Mucosa of rectum (tissue), 2 donors: ENCODE results near the gene TRDN.
"Not testable (repeated sequence)": the region's sequence is repeated elsewhere in the genome, so short reads cannot be mapped to it uniquely, and the experiment has no call there.

Experiments
- H3K27ac ChIP-seq, 2 donors: one replicate each; pipeline ENCODE4 v1.7.0; 2013; ENCODE audit warnings: inconsistent platforms in 2 of 2, low read depth in 2 of 2, low read length in 2 of 2
- H3K27me3 ChIP-seq, 2 donors: one replicate each; pipeline ENCODE4 v1.7.0; 2013; ENCODE audit warnings: low read length in 2 of 2; ENCODE audit not compliant: control insufficient read depth in 2 of 2, insufficient read depth in 2 of 2
- H3K36me3 ChIP-seq, 2 donors: one replicate each; pipeline ENCODE4 v1.7.0; 2013; ENCODE audit warnings: low read length in 2 of 2; ENCODE audit not compliant: control insufficient read depth in 2 of 2, insufficient read depth in 2 of 2
- H3K4me1 ChIP-seq, 2 donors: one replicate each; pipeline ENCODE4 v1.7.0; 2013; ENCODE audit warnings: low read length in 2 of 2, mild to moderate bottlenecking in 1 of 2; ENCODE audit not compliant: control insufficient read depth in 2 of 2, insufficient read depth in 2 of 2
- H3K4me3 ChIP-seq, 2 donors: one replicate each; pipeline ENCODE4 v1.7.0; 2013; ENCODE audit warnings: low read length in 2 of 2
- H3K9ac ChIP-seq, 2 donors: one replicate each; pipeline ENCODE4 v1.7.0; 2013; ENCODE audit warnings: low read length in 2 of 2, low read depth in 1 of 2, mild to moderate bottlenecking in 1 of 2
- H3K9me3 ChIP-seq, 2 donors: one replicate each; pipeline ENCODE4 v1.7.0; 2013; ENCODE audit warnings: low read length in 2 of 2; ENCODE audit not compliant: control insufficient read depth in 2 of 2
- donor health status: healthy.
- donor health status: Normal muscosa, but diverticular disease.

TRDN gene

GRCh38 chr6:123333000-123333756 is 303.6 kb downstream of the TRDN start:
- Histone ChIP-seq H3K27ac (no peak overlapping the region), H3K4me1 (no peaks in the 10 kb centered on the region), H3K27me3 (no peaks in the 10 kb centered on the region), H3K4me3 (no peak overlapping the region), H3K9me3 (no peaks in the 10 kb centered on the region), H3K9ac (no peak overlapping the region), H3K36me3 (no peaks in the 10 kb centered on the region)

- H3K36me3 ChIP-seq, result no peaks in the 10 kb centered on the region
- no peaks in the 10 kb centered on the region for H3K27me3 ChIP-seq
- no peak overlapping the region for H3K4me3 ChIP-seq
- no peak overlapping the region for H3K9ac ChIP-seq
- no peaks in the 10 kb centered on the region for H3K9me3 ChIP-seq
- H3K4me1 ChIP-seq, result no peaks in the 10 kb centered on the region
- no peak overlapping the region for H3K27ac ChIP-seq
Measured at GRCh38 chr6:123332070-123332469, 304.7 kb downstream of the TRDN start.

GRCh38 chr6:123329337-123329736 is 307.4 kb downstream of the TRDN start:
- Histone ChIP-seq H3K4me1 (no peaks in the 10 kb centered on the region), H3K36me3 (no peaks in the 10 kb centered on the region), H3K4me3 (no peak overlapping the region), H3K27me3 (no peaks in the 10 kb centered on the region), H3K9ac (no peak overlapping the region), H3K9me3 (no peaks in the 10 kb centered on the region), H3K27ac (no peak overlapping the region)

- no peak overlapping the region for H3K9ac ChIP-seq
- H3K4me1 ChIP-seq, result no peaks in the 10 kb centered on the region
- no peak overlapping the region for H3K27ac ChIP-seq
- H3K9me3 ChIP-seq, result no peaks in the 10 kb centered on the region
- no peak overlapping the region for H3K4me3 ChIP-seq
- no peaks in the 10 kb centered on the region for H3K27me3 ChIP-seq
- H3K36me3 ChIP-seq, result no peaks in the 10 kb centered on the region
Measured at GRCh38 chr6:123323452-123324329, 313.1 kb downstream of the TRDN start.

GRCh38 chr6:123321020-123321419 is 315.7 kb downstream of the TRDN start:
- no peaks in the 10 kb centered on the region for H3K27me3 ChIP-seq
- no peaks in the 10 kb centered on the region for H3K9me3 ChIP-seq
- no peaks in the 10 kb centered on the region for H3K36me3 ChIP-seq
- no peak overlapping the region for H3K27ac ChIP-seq
- H3K4me1 ChIP-seq, result no peaks in the 10 kb centered on the region
- H3K9ac ChIP-seq, result no peak overlapping the region
- H3K4me3 ChIP-seq, result no peak overlapping the region

GRCh38 chr6:123316733-123317323 is 319.9 kb downstream of the TRDN start:
- Histone ChIP-seq H3K9ac (no peak overlapping the region), H3K9me3 (no peaks in the 10 kb centered on the region), H3K36me3 (no peaks in the 10 kb centered on the region)

GRCh38 chr6:123314459-123314858 is 322.3 kb downstream of the TRDN start:
- not testable (repeated sequence) for H3K4me1 ChIP-seq, H3K9me3 ChIP-seq, H3K27me3 ChIP-seq, H3K27ac ChIP-seq, H3K36me3 ChIP-seq, H3K4me3 ChIP-seq, H3K9ac ChIP-seq

More at GRCh38 chr6:123316733-123317323, 319.9 kb downstream of the TRDN start:
- H3K27me3 ChIP-seq, result no peaks in the 10 kb centered on the region
- no peak overlapping the region for H3K27ac ChIP-seq
- no peaks in the 10 kb centered on the region for H3K4me1 ChIP-seq
- H3K4me3 ChIP-seq, result no peak overlapping the region

GRCh38 chr6:123309130-123309529 is 327.6 kb downstream of the TRDN start:
- Histone ChIP-seq H3K36me3 (no peaks in the 10 kb centered on the region), H3K9ac (no peak overlapping the region), H3K27me3 (no peaks in the 10 kb centered on the region), H3K9me3 (no peaks in the 10 kb centered on the region), H3K4me3 (no peak overlapping the region), H3K4me1 (no peaks in the 10 kb centered on the region), H3K27ac (no peak overlapping the region)

GRCh38 chr6:123306334-123306733 is 330.4 kb downstream of the TRDN start:
- no peaks in the 10 kb centered on the region for H3K9me3 ChIP-seq
- H3K27me3 ChIP-seq, result no peaks in the 10 kb centered on the region
- H3K9ac ChIP-seq, result no peak overlapping the region
- no peak overlapping the region for H3K4me3 ChIP-seq
- no peaks in the 10 kb centered on the region for H3K36me3 ChIP-seq
- no peaks in the 10 kb centered on the region for H3K4me1 ChIP-seq
- no peak overlapping the region for H3K27ac ChIP-seq

GRCh38 chr6:123295672-123296071 is 341.1 kb downstream of the TRDN start:
- Histone ChIP-seq H3K9ac (no peak overlapping the region), H3K27me3 (no peaks in the 10 kb centered on the region), H3K27ac (no peak overlapping the region), H3K4me1 (no peaks in the 10 kb centered on the region), H3K36me3 (no peaks in the 10 kb centered on the region), H3K4me3 (no peak overlapping the region), H3K9me3 (no peaks in the 10 kb centered on the region)
